GM12878 (cell line): ENCODE results near the gene XIRP1.

Source experiments
- BCL11A ChIP-seq: IDR thresholded peaks from 2 replicates; pipeline ENCODE4 v1.6.1; 2011; ENCODE audit warnings: low read depth, low read length
- CTCF ChIP-seq, 3 experiments: IDR thresholded peaks in 2 of 3; conservative IDR thresholded peaks in 1 of 3; 2 replicates each; pipeline ENCODE4 v1.5.1; 2011; ENCODE audit warnings: low read depth in 3 of 3, low read length in 3 of 3, mild to moderate bottlenecking in 3 of 3, control low read depth in 2 of 3, moderate library complexity in 2 of 3, inconsistent platforms in 1 of 3, mixed read lengths in 1 of 3; ENCODE audit not compliant: control insufficient read depth in 2 of 3, insufficient read depth in 1 of 3; ENCODE audit errors: extremely low read depth in 1 of 3
- EP300 ChIP-seq, 2 experiments: fragments of 150-350 bp in 1 of 2; IDR thresholded peaks; 2 replicates each; pipeline ENCODE4 v1.6.1; 2011 to 2012; ENCODE audit warnings: low read depth in 2 of 2, low read length in 2 of 2, borderline replicate concordance in 1 of 2, improper control_type of control experiment in 1 of 2, inconsistent platforms in 1 of 2; ENCODE audit not compliant: control insufficient read depth in 1 of 2
- EZH2 ChIP-seq: IDR thresholded peaks from 2 replicates; pipeline ENCODE4 v1.6.1; 2012; ENCODE audit warnings: low read depth, mild to moderate bottlenecking, control low read depth, inconsistent platforms, low read length, borderline replicate concordance; ENCODE audit not compliant: control insufficient read depth
- HDGF ChIP-seq: fragments of 450-650 bp; IDR thresholded peaks from 2 replicates; pipeline ENCODE4 v1.6.1; 2016; ENCODE audit warnings: antibody characterized with exemption
- MEF2A ChIP-seq: IDR thresholded peaks from 2 replicates; pipeline ENCODE4 v1.6.1; 2011; ENCODE audit warnings: low read depth, mild to moderate bottlenecking, low read length, moderate library complexity; ENCODE audit not compliant: insufficient read depth
- NFYB ChIP-seq: IDR thresholded peaks from 2 replicates; pipeline ENCODE4 v1.6.1; 2011; ENCODE audit warnings: low read depth, mild to moderate bottlenecking, low read length, improper control_type of control experiment, moderate library complexity; ENCODE audit not compliant: insufficient read depth
- NR2C2 ChIP-seq: IDR thresholded peaks from 2 replicates; pipeline ENCODE4 v1.6.1; 2011; ENCODE audit warnings: borderline replicate concordance, low read depth; ENCODE audit not compliant: control insufficient read depth, insufficient read length
- REST ChIP-seq: IDR thresholded peaks from 2 replicates; pipeline ENCODE4 v1.6.1; 2012; ENCODE audit warnings: mild to moderate bottlenecking, low read depth, low read length
- TBL1XR1 ChIP-seq: IDR thresholded peaks from 2 replicates; pipeline ENCODE4 v1.6.1; 2012; ENCODE audit warnings: low read depth, low read length, improper control_type of control experiment
- USF2 ChIP-seq: IDR thresholded peaks from 2 replicates; pipeline ENCODE4 v1.6.1; 2011; ENCODE audit warnings: low read depth, low read length, improper control_type of control experiment, borderline replicate concordance
- YY1 ChIP-seq: IDR thresholded peaks from 2 replicates; pipeline ENCODE4 v1.6.1; 2011; ENCODE audit warnings: low read depth, mild to moderate bottlenecking, low read length
- ZNF217 ChIP-seq: fragments of 450-650 bp; IDR thresholded peaks from 2 replicates; pipeline ENCODE4 v1.6.1; 2017; ENCODE audit warnings: antibody characterized with exemption, mild to moderate bottlenecking
- ZNF274 ChIP-seq: IDR thresholded peaks from one replicate; pipeline ENCODE4 v1.8.0; 2011; ENCODE audit not compliant: insufficient read length, insufficient read depth

- TF ChIP-seq TBL1XR1 (no peak), EZH2 (no peak), MEF2A (no peak), HDGF (no peak), NR2C2 (no peak), BCL11A (no peak), CTCF (IDR thresholded peaks at IDR 0.05 in 2 of 3, conservative IDR thresholded peaks at IDR 0.05 in 1 of 3; ENCODE audit: control insufficient read depth in 2 of 3, extremely low read depth in 1 of 3, insufficient read depth in 1 of 3, low read depth in 3 of 3, low read length in 3 of 3) (no peak), YY1 (no peak), NFYB (no peak), USF2 (no peak), ZNF217 (no peak), EP300 (IDR thresholded peaks at IDR 0.05; ENCODE audit: borderline replicate concordance in 1 of 2, control insufficient read depth in 1 of 2, low read depth in 2 of 2, low read length in 2 of 2) (no peak), ZNF274 (no peak), REST (no peak)
Measured at GRCh38 chr3:39184968-39185285, 7.5 kb downstream of the XIRP1 start.
